ENCODE data around the gene TMEM203. TPM values are rescaled to one million over a fixed set of nuclear protein-coding genes. Genes with fewer than 3 reads are reported as not detected.

The TMEM203 gene
- total RNA-seq, 1 experiment from 2014 or later, result 36.4 TPM

DNA sequence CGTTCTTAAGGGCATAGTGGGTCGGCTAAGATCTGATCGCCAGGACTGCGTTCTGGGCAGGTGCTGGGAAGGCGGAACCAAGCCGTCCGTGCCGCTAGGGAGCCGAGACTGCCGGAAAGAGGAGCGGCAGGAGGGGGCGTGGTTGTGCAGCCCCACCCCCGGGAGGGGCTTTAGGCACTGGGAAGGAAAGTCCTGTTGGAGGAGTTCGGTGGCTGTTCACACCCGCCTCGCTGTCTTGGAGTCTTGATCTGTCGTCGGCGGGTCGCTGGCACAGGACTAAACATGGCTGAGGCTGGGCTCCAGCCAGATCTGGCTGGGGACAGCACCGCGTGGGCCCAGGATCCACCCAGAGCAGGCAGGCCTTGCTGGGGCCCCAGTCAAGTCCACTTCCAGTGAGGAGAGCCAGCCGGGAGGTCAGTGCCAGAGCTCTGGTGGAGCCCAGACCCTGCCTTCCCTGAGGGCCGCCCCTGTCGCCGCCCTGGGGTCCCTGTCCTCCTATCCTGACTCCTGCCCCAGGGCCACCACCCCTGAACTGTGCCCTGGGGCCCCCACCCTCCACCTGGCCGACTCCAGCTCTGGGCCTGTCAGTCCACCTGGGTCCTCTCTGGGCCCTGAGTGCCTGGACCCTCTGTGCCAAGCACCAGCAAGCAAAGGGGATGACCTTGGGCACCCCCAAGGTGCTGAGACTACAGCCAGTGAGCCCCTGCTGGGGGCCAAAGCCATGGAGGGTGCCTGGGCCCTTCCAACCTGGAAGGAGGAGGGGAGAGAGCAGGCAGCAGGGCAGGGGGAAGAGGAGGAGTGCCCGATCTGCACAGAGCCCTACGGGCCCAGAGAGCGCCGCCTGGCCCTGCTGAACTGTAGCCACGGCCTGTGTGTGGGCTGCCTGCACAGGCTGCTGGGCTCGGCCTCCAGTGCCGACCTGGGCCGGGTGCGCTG, 12.1 kb upstream of the TMEM203 start:
- Histone ChIP-seq H2AFZ (ENCODE audit: low read length) (peak overlapping the region; percentile 38; the same call in 1 of the 2 replicates), H3K4me2 (ENCODE audit: low read length) (peak overlapping the region; percentile 90), H3K27ac (ENCODE audit: low read length) (peak overlapping the region; percentile 42), H3K4me1 (ENCODE audit: insufficient read depth, low read length) (peaks cover 24% of the 10 kb centered on the region), H3K9me2 (replicated peaks; ENCODE audit: low read length) (no peaks in the 10 kb centered on the region), H3K9ac (ENCODE audit: low read length) (peak overlapping the region; percentile 59), H3K79me2 (ENCODE audit: low read length) (no peaks in the 10 kb centered on the region), H3F3A (ENCODE audit: low read length, unreplicated experiment) (no peaks in the 10 kb centered on the region), H4K20me1 (ENCODE audit: low read length) (no peaks in the 10 kb centered on the region), H3K4me3 (ENCODE audit: low read length) (peak overlapping the region; percentile 70), H3K9me3 (ENCODE audit: low read length) (no peaks in the 10 kb centered on the region), H3K27me3 (ENCODE audit: low read length) (no peaks in the 10 kb centered on the region), H3K36me3 (ENCODE audit: low read depth, low read length) (no peaks in the 10 kb centered on the region)
- DNase-seq, result peak; percentile 84
- intact Hi-C loops (cut with micrococcal nuclease), result no loop called here
- ATAC-seq, result peak; percentile 70
- BruUV-seq (replicated peaks), result TSS peak; percentile 66
- TF ChIP-seq, protein P1, sequence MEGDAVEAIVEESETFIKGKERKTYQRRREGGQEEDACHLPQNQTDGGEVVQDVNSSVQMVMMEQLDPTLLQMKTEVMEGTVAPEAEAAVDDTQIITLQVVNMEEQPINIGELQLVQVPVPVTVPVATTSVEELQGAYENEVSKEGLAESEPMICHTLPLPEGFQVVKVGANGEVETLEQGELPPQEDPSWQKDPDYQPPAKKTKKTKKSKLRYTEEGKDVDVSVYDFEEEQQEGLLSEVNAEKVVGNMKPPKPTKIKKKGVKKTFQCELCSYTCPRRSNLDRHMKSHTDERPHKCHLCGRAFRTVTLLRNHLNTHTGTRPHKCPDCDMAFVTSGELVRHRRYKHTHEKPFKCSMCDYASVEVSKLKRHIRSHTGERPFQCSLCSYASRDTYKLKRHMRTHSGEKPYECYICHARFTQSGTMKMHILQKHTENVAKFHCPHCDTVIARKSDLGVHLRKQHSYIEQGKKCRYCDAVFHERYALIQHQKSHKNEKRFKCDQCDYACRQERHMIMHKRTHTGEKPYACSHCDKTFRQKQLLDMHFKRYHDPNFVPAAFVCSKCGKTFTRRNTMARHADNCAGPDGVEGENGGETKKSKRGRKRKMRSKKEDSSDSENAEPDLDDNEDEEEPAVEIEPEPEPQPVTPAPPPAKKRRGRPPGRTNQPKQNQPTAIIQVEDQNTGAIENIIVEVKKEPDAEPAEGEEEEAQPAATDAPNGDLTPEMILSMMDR (conservative IDR thresholded peaks at IDR 0.05; ENCODE audit: low read depth, low read length), result no peak
- TF ChIP-seq EZH2phosphoT487 (IDR thresholded peaks at IDR 0.05; ENCODE audit: borderline replicate concordance, low read length) (no peak), EZH2 (IDR thresholded peaks at IDR 0.05; ENCODE audit: low read length, unreplicated experiment) (no peak)
- ChIA-PET POLR2A (ENCODE audit: unreplicated experiment) (interaction anchor here (0.5 to 0.7 kb wide), 2 partner anchors 67 to 131 kb away, joined by 5 to 7 read pairs; no protein-coding TSS in a partner anchor), CTCF (no interaction called here)

DNA sequence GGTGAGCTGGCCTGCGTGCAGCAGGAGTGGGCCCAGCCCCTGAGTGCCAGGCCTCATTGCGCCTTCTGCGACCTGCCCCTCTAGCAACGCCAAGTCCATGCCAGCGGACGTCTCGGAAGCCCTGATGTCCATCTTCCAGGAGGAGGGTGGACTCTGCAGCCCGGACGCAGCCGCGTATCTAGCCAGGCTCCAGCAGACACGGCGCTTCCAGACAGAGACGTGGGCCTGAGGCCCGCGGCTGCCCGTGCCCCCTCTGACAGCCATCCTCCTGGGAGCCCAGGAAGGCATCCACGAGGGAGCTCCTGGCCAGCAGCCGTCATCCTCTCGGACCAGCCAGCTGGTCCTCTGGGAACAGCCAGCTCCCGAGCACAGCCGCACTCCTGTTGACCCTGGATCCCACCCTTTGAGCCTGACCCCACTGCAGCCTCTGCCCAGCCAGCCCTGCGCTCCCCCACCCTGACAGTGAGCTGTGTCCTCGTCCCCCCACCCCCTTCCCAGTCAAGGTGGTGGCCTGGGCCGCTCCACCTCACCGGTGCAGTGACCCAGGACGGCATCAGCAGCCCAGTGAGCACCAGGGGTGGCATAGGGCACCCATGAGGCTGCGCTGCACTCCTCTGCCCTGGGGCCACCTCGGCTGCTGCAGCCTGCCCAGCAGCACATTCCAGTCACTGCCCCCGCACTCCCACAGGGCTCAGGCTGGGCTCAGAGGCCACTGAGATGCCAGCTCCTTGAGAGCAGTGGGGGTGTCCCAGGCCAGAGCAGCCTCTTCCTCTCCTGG, 10.9 kb upstream of the TMEM203 start:
- ChIA-PET POLR2A (ENCODE audit: unreplicated experiment) (no interaction called here), CTCF (no interaction called here)
- ATAC-seq (no peak), DNase-seq (no peak)
- TF ChIP-seq, protein P1 (conservative IDR thresholded peaks at IDR 0.05; ENCODE audit: low read depth, low read length), result no peak
- TF ChIP-seq EZH2phosphoT487 (IDR thresholded peaks at IDR 0.05; ENCODE audit: borderline replicate concordance, low read length) (no peak), EZH2 (IDR thresholded peaks at IDR 0.05; ENCODE audit: low read length, unreplicated experiment) (no peak)
- H2AFZ ChIP-seq (ENCODE audit: low read length), result no peak overlapping the region
- H3K9me3 ChIP-seq (ENCODE audit: low read length), result no peaks in the 10 kb centered on the region
- BruUV-seq (replicated peaks), result no TSS peak
- H3K27ac ChIP-seq (ENCODE audit: low read length), result no peak overlapping the region
- peak overlapping the region; percentile 90 for H3K4me2 ChIP-seq (ENCODE audit: low read length)
- intact Hi-C loops (cut with micrococcal nuclease), result no loop called here
- peaks cover 24% of the 10 kb centered on the region for H3K4me1 ChIP-seq (ENCODE audit: insufficient read depth, low read length)
- no peaks in the 10 kb centered on the region for H3K27me3 ChIP-seq (ENCODE audit: low read length)
- no peak overlapping the region for H3K9ac ChIP-seq (ENCODE audit: low read length)
- peak overlapping the region; percentile 70; the same call in 1 of the 2 replicates for H3K4me3 ChIP-seq (ENCODE audit: low read length)
- H3K9me2 ChIP-seq (replicated peaks; ENCODE audit: low read length), result no peaks in the 10 kb centered on the region
- no peaks in the 10 kb centered on the region for H3F3A ChIP-seq (ENCODE audit: low read length, unreplicated experiment)
- H3K79me2 ChIP-seq (ENCODE audit: low read length), result no peaks in the 10 kb centered on the region
- no peaks in the 10 kb centered on the region for H3K36me3 ChIP-seq (ENCODE audit: low read depth, low read length)
- H4K20me1 ChIP-seq (ENCODE audit: low read length), result no peaks in the 10 kb centered on the region

Measured in PC-3 (cell line).